Glutamatergic neuron (in vitro differentiated cells): Measurements from ENCODE around the gene GRAMD1A. TPM values are rescaled to one million over a fixed set of nuclear protein-coding genes. Genes with fewer than 3 reads are reported as not detected.

Source experiments
- DNase-seq: peaks from one replicate; pipeline ENCODE4 v3.0.0; 2022
- H3K27ac Mint-ChIP-seq: one replicate; pipeline ENCODE4 v1.8.0; 2020; ENCODE audit warnings: mild to moderate bottlenecking, mixed read lengths, inconsistent platforms; ENCODE audit not compliant: unreplicated experiment
- H3K27me3 Mint-ChIP-seq: one replicate; pipeline ENCODE4 v1.8.0; 2020; ENCODE audit warnings: mild to moderate bottlenecking, moderate library complexity, mixed read lengths, inconsistent platforms; ENCODE audit not compliant: unreplicated experiment
- H3K36me3 Mint-ChIP-seq: one replicate; pipeline ENCODE4 v1.8.0; 2020; ENCODE audit warnings: mild to moderate bottlenecking, mixed read lengths, inconsistent platforms; ENCODE audit not compliant: unreplicated experiment
- H3K4me1 Mint-ChIP-seq: one replicate; pipeline ENCODE4 v1.8.0; 2020; ENCODE audit warnings: mild to moderate bottlenecking, low read depth, mixed read lengths, inconsistent platforms; ENCODE audit not compliant: unreplicated experiment
- H3K4me3 Mint-ChIP-seq: one replicate; pipeline ENCODE4 v1.8.0; 2020; ENCODE audit warnings: mild to moderate bottlenecking, mixed read lengths, inconsistent platforms; ENCODE audit not compliant: unreplicated experiment
- H3K9me3 Mint-ChIP-seq: one replicate; pipeline ENCODE4 v1.8.0; 2020; ENCODE audit warnings: mild to moderate bottlenecking, moderate library complexity, mixed read lengths, inconsistent platforms; ENCODE audit not compliant: unreplicated experiment
- CTCF ChIP-seq: fragments of 200-600 bp; sonication (generic); IDR thresholded peaks from one replicate; pipeline ENCODE4 v1.5.0; 2021; ENCODE audit not compliant: partially characterized antibody, unreplicated experiment
- total RNA-seq: library from RNA; stranded (reverse); fragmentation: NEBNext Ultra II Directional; extraction: Animal tissue kit (Norgen Biotek cat#: 25700); gene quantifications from one replicate; pipeline ENCODE4 v1.2.1, GENCODE V29; 2021; ENCODE audit not compliant: unreplicated experiment

Gene GRAMD1A
- total RNA-seq, 1 donor from 2014 or later, result 220 TPM

GRCh38 chr19:35040826-35041547, 40.9 kb downstream of the GRAMD1A start:
- H3K36me3 Mint-ChIP-seq, result no peaks in the 10 kb centered on the region
- H3K4me3 Mint-ChIP-seq, result no peak overlapping the region
- H3K9me3 Mint-ChIP-seq, result peaks cover 2% of the 10 kb centered on the region
- TF ChIP-seq CTCF, result no peak
- no peak overlapping the region for H3K27ac Mint-ChIP-seq
- peaks cover 4% of the 10 kb centered on the region for H3K4me1 Mint-ChIP-seq
- peak; percentile 63 for DNase-seq
- peaks cover 18% of the 10 kb centered on the region for H3K27me3 Mint-ChIP-seq

- H3K27ac Mint-ChIP-seq, result no peak within 1 kb of the TSS
- TF ChIP-seq CTCF, result no peak
- peaks cover 2% of the 10 kb centered on the region for H3K9me3 Mint-ChIP-seq
- DNase-seq, result no peak
- peaks cover 4% of the 10 kb centered on the region for H3K4me1 Mint-ChIP-seq
- H3K4me3 Mint-ChIP-seq, result peak within 1 kb of the TSS; percentile 34
- H3K27me3 Mint-ChIP-seq, result peaks cover 18% of the 10 kb centered on the region
- no peaks in the 10 kb centered on the region for H3K36me3 Mint-ChIP-seq
Measured at GRCh38 chr19:35041548-35042055, 41.5 kb downstream of the GRAMD1A start, which contains the start of gene HPN. HPN (plus strand) TSS chr19:35041721; CDS start chr19:35042507, 786 bp downstream.

- Mint-ChIP-seq H3K4me1 (peaks cover 5% of the 10 kb centered on the region), H3K36me3 (no peaks in the 10 kb centered on the region), H3K9me3 (peaks cover 3% of the 10 kb centered on the region), H3K27ac (no peak overlapping the region), H3K4me3 (peak overlapping the region; percentile 34), H3K27me3 (peaks cover 20% of the 10 kb centered on the region)
- TF ChIP-seq CTCF, result no peak
- DNase-seq, result no peak
Measured at GRCh38 chr19:35042056-35042730, 42.1 kb downstream of the GRAMD1A start.

- no peak for TF ChIP-seq CTCF
- H3K27me3 Mint-ChIP-seq, result peaks cover 23% of the 10 kb centered on the region
- H3K4me3 Mint-ChIP-seq, result no peak overlapping the region
- no peak overlapping the region for H3K27ac Mint-ChIP-seq
- DNase-seq, result no peak
- H3K36me3 Mint-ChIP-seq, result no peaks in the 10 kb centered on the region
- peaks cover 5% of the 10 kb centered on the region for H3K9me3 Mint-ChIP-seq
- peaks cover 8% of the 10 kb centered on the region for H3K4me1 Mint-ChIP-seq
Measured at GRCh38 chr19:35042954-35043604, 43.0 kb downstream of the GRAMD1A start.

GRCh38 chr19:35043906-35044305, 43.8 kb downstream of the GRAMD1A start:
- no peak for TF ChIP-seq CTCF
- DNase-seq, result no peak
- Mint-ChIP-seq H3K27me3 (peaks cover 22% of the 10 kb centered on the region), H3K4me1 (peaks cover 10% of the 10 kb centered on the region), H3K9me3 (peaks cover 5% of the 10 kb centered on the region), H3K36me3 (no peaks in the 10 kb centered on the region), H3K27ac (no peak overlapping the region), H3K4me3 (no peak overlapping the region)
